GM12875 (cell line): Measurements from ENCODE around the gene WDR26.
"Not testable (repeated sequence)": the region's sequence is repeated elsewhere in the genome, so short reads cannot be mapped to it uniquely, and the experiment has no call there.

Experiments used
- H3K4me3 ChIP-seq: one replicate; pipeline ENCODE4 v1.5.1; 2011; ENCODE audit warnings: low read depth, low read length, control low read depth
- TF ChIP-seq, protein P1 (sequence below): IDR thresholded peaks from 2 replicates; pipeline ENCODE4 v1.5.1; 2011; ENCODE audit warnings: low read depth, mild to moderate bottlenecking, control low read depth, inconsistent platforms, low read length, moderate library complexity, borderline replicate concordance; ENCODE audit not compliant: insufficient read depth

The WDR26 gene

DNA sequence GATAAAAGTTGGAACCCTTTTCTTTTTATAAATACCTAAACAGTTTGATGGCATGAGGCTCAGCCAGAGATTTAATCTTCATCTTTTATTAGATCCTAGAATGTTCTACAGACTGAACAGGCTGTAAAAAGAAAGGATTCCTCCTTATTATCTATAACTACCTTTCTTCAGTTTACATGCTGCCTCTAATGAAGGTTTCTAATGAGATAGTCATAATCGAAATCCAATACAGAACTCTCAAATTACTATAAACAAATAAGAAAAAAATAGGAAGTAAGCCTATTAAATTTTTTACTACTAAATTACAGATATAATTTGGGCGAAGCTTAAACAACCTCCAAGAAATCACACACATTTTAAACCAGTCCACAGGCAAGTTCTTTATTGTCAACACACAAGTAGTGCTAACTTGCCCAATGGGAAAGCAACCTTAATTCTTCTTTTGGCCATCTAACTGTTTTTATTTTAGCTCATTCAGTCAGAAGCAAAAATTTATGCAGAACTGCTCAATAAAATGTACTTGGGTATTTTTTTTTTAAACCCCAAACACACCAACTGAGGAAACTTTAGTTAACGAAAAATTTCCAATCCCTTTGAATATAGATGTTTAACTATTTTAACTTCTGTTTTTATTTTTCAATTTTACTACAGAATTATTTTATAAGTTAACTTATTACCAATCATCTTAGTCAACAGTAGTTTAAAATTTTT lies 4.8 kb downstream of the WDR26 start:
- H3K4me3 ChIP-seq, result no peak overlapping the region
- TF ChIP-seq, protein P1, sequence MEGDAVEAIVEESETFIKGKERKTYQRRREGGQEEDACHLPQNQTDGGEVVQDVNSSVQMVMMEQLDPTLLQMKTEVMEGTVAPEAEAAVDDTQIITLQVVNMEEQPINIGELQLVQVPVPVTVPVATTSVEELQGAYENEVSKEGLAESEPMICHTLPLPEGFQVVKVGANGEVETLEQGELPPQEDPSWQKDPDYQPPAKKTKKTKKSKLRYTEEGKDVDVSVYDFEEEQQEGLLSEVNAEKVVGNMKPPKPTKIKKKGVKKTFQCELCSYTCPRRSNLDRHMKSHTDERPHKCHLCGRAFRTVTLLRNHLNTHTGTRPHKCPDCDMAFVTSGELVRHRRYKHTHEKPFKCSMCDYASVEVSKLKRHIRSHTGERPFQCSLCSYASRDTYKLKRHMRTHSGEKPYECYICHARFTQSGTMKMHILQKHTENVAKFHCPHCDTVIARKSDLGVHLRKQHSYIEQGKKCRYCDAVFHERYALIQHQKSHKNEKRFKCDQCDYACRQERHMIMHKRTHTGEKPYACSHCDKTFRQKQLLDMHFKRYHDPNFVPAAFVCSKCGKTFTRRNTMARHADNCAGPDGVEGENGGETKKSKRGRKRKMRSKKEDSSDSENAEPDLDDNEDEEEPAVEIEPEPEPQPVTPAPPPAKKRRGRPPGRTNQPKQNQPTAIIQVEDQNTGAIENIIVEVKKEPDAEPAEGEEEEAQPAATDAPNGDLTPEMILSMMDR, result no peak

DNA sequence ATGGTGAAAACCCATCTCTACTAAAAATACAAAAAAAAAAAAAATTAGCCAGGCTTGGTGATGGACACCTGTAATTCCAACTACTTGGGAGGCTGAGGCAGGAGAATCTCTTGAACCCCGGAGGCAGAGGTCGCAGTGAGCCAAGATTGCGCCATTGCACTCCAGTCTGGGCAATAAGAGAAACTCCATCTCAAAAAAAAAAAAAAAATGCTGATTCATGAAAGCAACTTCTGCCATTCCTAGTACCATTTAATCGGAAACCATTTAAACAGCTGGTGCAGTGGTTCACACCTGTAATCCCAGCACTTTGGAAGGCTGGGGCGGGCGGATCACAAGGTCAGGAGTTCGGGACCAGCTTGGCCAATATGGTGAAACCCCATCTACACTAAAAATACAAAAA lies 5.9 kb downstream of the WDR26 start:
- H3K4me3 ChIP-seq, result not testable (repeated sequence)

DNA sequence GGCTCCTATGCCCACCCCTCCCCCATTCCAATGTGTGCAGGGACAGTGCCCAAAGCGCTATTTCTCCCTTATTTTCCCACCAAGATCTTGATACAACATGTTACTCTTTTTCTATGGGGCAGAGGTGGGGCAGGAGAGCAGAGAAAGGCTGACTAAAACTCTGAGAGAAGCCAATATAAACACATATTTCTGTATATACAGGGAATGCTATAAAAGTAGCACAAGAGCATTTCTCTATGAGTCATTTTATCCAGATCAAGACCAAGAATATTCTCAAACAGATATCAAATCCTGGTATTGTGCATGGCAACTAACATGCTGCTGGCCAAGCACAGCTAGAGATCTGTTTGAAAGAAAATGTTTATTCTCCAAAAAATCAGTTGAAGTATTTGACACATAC lies 7.3 kb downstream of the WDR26 start:
- TF ChIP-seq, protein P1, result no peak
- no peak overlapping the region for H3K4me3 ChIP-seq

DNA sequence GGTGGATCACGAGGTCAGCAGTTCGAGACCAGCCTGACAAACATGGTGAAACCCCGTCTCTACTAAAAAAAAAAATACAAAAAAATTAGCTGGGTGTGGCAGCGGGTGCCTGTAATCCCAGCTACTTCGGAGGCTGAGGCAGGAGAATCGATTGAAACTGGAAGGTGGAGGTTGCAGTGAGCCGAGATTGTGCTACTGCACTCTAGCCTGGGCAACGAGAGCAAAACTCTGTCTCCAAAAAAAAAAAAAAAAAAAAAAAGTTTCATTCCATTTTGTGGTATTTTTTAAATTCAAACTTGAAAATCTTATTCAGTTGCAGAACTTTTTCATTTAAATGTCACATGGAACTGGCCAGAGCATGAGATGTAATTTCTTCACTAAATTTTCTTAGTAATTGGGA lies 7.7 kb downstream of the WDR26 start:
- not testable (repeated sequence) for H3K4me3 ChIP-seq

DNA sequence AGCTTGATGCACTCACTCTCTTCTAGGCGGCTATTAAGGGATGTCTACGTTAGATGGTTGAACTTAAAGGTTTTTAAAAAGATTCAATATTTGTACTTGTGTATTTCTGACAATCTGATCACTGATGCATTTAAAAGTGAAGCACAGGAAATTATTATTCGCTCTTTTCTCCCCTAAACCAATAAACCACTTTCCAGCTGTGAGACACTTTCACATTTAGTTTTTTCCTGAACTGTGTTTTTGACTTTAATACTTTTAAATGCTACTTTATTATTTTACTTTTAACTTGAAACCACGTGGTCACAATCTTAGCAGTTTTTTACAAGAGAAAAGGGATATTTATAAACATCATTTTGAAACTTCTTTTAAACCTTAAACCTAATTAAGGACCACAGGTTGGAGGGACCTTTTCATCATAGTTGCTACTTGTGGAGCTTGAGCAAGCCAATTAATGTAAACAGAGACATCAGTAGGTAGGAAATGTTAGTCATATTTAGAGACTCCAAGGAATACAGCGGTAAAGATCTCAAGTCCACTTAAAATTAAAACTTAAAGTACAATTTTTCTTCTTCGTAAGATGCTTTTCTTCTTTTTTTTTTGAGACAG lies 9.2 kb downstream of the WDR26 start:
- TF ChIP-seq, protein P1, result no peak
- H3K4me3 ChIP-seq, result no peak overlapping the region

DNA sequence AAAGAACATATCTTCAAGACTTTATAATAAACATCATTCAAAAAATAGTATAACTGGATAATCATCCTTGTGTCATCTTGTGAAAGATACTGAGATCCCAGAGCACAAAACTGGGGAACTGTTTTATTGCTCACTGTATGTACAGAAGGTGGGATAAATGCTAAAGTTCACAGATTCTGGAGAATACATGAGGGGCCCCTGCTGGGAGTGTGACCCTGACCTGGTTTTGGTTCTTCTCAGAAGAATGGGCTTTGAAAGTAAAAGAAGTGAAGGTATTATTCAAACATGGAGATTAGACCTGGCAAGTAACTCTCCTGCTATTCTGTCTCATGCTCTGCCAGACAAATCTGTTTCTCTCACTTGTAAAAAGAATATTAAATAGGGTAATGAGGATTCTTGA lies 14.5 kb downstream of the WDR26 start:
- no peak overlapping the region for H3K4me3 ChIP-seq
- TF ChIP-seq, protein P1, result no peak

DNA sequence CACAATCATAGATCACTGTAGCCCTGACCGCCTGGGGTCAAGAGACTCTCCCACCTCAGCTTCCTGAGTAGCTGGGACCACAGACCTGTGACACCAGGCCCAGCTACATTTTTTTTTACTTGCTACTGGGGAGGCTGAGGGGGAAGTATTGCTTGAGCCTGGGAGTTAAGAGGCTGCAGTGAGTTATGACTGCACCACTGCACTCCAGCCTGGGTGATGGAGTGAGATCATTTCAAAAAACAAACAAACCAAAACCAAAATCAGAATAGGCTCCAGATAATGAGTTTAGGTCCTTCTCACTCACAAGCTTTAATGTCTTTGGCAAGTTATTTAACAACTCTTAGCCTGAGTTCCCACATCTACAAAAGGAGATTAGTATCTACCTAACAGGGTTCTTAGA lies 22.8 kb downstream of the WDR26 start:
- TF ChIP-seq, protein P1, result no peak
- no peak overlapping the region for H3K4me3 ChIP-seq

DNA sequence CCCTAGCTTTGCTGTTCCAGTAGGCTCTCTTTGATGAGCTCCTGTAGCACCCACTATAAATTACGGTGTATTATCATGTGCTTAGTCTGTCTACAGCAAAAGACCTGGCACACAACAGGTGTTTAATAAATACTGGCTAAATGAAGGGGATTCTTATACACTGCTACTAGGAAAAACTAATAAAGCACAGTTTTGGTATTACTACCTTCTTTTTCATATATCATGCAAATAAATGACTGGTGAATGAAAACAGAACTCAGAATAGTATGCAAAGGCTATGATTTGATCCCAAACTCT lies 26.4 kb downstream of the WDR26 start:
- TF ChIP-seq, protein P1, result no peak
- H3K4me3 ChIP-seq, result no peak overlapping the region
